Stimulated activated memory B cell treated with anti-CD40 and anti-IgM and Interleukin-4, amounts not matched to agents 10 μg/mL and 1 μg/mL and 100 μg/mL, for 72 hours (primary cell): ENCODE results near the gene LASP1.
"Not testable (repeated sequence)": the region's sequence is repeated elsewhere in the genome, so short reads cannot be mapped to it uniquely, and the experiment has no call there.

Source experiments
- ATAC-seq: fragments of 150-1000 bp; cut with Tn5 transposase; 2 replicates; pipeline ENCODE4 v1.10.0; 2021
- H3K27ac Mint-ChIP-seq: one replicate; pipeline ENCODE4 v1.8.0; 2022; ENCODE audit warnings: mild to moderate bottlenecking, mixed read lengths
- H3K27me3 Mint-ChIP-seq: one replicate; pipeline ENCODE4 v1.8.0; 2022; ENCODE audit warnings: mixed read lengths
- H3K36me3 Mint-ChIP-seq: one replicate; pipeline ENCODE4 v1.8.0; 2022; ENCODE audit warnings: mixed read lengths
- H3K4me1 Mint-ChIP-seq: one replicate; pipeline ENCODE4 v1.8.0; 2022; ENCODE audit warnings: mixed read lengths
- H3K4me3 Mint-ChIP-seq: one replicate; pipeline ENCODE4 v1.8.0; 2022; ENCODE audit warnings: mild to moderate bottlenecking, moderate library complexity, mixed read lengths
- H3K9me3 Mint-ChIP-seq: one replicate; pipeline ENCODE4 v1.8.0; 2022; ENCODE audit warnings: mixed read lengths

The LASP1 gene

DNA sequence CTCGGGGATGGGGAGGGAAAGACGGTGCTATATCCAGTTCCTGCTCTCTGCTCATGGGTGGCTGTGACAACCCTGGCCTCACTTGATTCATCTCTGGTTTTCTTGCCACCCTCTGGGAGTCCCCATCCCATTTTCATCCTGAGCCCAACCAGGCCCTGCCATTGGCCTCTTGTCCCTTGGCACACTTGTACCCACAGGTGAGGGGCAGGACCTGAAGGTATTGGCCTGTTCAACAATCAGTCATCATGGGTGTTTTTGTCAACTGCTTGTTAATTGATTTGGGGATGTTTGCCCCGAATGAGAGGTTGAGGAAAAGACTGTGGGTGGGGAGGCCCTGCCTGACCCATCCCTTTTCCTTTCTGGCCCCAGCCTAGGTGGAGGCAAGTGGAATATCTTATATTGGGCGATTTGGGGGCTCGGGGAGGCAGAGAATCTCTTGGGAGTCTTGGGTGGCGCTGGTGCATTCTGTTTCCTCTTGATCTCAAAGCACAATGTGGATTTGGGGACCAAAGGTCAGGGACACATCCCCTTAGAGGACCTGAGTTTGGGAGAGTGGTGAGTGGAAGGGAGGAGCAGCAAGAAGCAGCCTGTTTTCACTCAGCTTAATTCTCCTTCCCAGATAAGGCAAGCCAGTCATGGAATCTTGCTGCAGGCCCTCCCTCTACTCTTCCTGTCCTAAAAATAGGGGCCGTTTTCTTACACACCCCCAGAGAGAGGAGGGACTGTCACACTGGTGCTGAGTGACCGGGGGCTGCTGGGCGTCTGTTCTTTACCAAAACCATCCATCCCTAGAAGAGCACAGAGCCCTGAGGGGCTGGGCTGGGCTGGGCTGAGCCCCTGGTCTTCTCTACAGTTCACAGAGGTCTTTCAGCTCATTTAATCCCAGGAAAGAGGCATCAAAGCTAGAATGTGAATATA lies 50.8 kb downstream of the LASP1 start:
- Mint-ChIP-seq H3K4me1 (peaks cover 43% of the 10 kb centered on the region), H3K27ac (peak overlapping the region; percentile 76), H3K4me3 (no peak overlapping the region), H3K36me3 (peaks cover 48% of the 10 kb centered on the region), H3K27me3 (no peaks in the 10 kb centered on the region), H3K9me3 (no peaks in the 10 kb centered on the region)
- ATAC-seq = no peak

DNA sequence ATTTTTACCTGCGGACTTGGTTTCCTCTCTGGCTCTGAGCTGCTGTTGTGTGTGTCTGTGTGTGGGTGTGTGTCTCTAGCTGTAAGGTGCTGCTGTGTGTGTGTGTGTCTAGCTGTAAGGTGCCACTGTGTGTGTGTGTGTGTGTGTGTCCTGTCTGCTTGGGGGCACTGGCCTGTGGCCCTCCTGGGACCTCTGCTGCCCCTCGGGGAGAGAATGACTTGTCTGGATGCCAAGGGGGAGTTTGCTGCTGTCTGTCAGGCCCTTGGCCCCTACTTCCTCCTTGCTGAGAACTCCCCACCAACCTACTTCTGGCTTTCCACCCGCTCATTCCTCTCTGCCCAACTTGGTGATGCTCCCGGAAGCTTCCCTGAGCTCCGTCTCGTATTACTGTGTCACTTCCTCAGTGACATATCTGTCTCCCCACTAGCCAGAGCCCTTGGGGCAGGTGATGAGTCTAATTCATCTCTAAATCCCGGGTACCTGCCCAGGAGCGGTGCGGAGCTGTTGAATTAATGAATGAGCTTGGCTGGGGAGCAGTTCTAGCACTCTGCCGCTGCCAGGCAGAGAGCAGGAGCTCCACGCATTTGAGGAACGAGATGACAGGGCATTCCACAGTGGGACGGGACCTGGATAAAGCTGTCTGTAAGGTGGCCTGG lies 52.0 kb downstream of the LASP1 start:
- Mint-ChIP-seq H3K36me3 (peaks cover 36% of the 10 kb centered on the region), H3K4me1 (peaks cover 54% of the 10 kb centered on the region), H3K27ac (peak overlapping the region; percentile 76), H3K9me3 (no peaks in the 10 kb centered on the region), H3K4me3 (no peak overlapping the region), H3K27me3 (no peaks in the 10 kb centered on the region)
- peak; percentile 72 for ATAC-seq

DNA sequence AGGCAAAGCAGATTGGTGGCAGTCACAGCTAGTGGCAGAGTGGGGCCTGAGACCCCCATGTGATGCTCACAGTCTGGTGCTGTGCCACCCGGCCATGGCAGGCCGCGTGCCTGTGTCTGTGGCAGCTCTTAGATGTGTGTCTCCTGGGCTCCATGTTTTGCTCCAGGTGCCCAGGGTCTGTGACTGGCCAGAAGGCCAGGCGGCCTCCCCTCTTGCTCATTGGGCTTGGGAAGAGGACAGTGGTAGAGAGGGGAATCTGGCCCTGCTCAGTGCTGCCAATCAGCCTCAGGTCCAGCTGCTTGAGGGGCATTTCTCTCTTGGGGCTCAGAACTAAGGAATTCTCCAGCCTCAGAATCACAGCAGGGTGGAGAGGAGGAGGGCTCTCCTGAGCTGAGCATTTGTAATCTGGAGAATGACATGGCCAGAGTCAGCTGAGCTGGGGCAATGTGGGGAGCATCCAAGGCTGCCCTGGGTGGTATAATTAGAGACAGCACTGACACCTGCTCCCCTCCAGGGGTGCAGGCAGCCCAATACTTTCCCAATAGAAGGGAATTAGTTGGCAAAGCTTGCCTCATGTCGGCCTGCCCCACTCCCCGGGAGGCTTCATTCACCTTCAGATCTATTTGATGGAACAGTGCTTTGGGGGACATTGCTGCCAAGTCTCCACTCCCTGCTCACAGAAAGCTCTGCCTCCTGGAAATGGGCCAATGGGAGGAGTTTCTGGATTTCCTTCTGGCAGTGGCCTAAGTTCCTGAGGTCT lies 52.9 kb downstream of the LASP1 start:
- Mint-ChIP-seq H3K4me3 (no peak overlapping the region), H3K4me1 (peaks cover 56% of the 10 kb centered on the region), H3K27me3 (no peaks in the 10 kb centered on the region), H3K9me3 (no peaks in the 10 kb centered on the region), H3K27ac (peak overlapping the region; percentile 76), H3K36me3 (peaks cover 32% of the 10 kb centered on the region)
- ATAC-seq = no peak

DNA sequence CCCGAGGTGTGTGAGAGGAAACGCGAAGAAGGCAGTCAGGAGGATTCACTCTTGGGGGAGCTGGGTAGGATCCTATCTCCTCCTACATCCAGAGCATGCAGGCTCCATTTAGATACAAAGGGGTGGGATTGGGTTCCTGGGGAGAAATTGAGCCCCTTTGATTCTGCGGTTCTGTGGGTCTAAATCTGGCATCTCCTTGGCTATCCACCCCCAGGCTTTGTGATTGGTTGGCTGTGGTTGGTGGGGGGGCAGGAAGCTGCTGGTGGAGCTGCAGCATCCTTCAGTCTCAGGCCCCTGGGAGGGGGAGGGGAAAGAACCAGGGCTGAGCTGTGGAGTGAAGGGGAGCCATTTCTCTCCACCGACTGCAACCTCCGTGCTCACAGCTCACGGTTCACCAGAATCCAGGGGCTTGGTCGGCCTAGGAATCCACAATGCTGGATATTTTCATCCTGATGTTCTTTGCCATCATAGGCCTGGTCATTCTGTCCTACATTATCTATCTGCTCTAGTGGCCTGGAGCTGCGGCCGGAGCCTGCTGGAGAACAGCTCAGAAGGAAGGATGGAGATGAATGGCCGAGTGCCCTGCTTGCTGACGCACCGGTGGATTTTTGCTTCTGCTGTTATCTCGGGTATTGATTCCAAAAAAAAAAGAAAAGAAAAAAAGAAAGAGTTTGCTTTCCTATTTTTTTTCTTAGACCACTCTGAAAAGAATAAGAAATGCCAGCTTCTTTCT lies 55.6 kb downstream of the LASP1 start, which contains the start of gene LASP1NB:
LASP1NB (plus strand) TSS at position 352 of the 733 bp plus-strand sequence.
- ATAC-seq = no peak
- H3K9me3 Mint-ChIP-seq = no peaks in the 10 kb centered on the region
- no peaks in the 10 kb centered on the region for H3K27me3 Mint-ChIP-seq
- H3K4me1 Mint-ChIP-seq = peaks cover 39% of the 10 kb centered on the region
- peaks cover 8% of the 10 kb centered on the region for H3K36me3 Mint-ChIP-seq
- H3K4me3 Mint-ChIP-seq = no peak within 1 kb of the TSS
- peak within 1 kb of the TSS; percentile 23 for H3K27ac Mint-ChIP-seq

DNA sequence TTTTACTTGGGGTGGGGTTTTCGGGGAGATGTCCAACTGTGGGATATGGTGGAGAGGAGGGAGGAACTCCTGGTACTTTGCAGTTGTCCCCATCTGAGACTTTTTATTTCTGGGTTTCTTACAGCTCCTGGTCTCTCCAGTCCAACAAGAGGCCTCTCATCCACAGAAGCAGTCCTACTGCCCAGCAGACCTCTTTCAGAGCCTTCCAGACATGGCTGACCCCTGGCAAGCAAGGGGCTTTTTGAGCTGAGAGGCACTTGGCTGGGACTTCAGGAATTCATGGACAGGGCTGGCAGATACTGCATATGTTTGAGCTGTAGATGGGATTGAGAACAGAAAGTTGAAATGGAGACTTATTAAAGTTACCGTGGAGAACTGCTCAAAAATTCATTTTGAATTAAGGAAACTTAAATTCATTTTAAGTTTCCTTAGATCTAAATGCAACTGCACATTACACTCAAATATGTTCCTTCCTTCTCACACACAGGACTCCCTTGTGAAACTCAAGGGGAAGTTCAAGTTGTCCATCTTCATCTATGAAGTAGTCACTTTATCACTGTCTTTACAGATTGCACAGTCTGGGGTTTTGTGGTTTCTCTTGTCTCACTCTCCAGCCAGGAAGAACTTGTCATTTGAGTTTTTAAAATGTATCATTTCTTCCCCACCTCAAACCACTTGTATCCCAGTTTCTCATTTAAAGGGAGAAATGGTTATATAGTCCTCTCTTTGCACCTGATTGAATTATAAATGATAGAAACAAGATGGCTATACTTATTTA lies 56.6 kb downstream of the LASP1 start:
- Mint-ChIP-seq H3K9me3 (no peaks in the 10 kb centered on the region), H3K4me1 (peaks cover 28% of the 10 kb centered on the region), H3K27me3 (no peaks in the 10 kb centered on the region), H3K4me3 (no peak overlapping the region), H3K27ac (peak overlapping the region; percentile 23), H3K36me3 (peaks cover 5% of the 10 kb centered on the region)
- ATAC-seq = peak; percentile 83

DNA sequence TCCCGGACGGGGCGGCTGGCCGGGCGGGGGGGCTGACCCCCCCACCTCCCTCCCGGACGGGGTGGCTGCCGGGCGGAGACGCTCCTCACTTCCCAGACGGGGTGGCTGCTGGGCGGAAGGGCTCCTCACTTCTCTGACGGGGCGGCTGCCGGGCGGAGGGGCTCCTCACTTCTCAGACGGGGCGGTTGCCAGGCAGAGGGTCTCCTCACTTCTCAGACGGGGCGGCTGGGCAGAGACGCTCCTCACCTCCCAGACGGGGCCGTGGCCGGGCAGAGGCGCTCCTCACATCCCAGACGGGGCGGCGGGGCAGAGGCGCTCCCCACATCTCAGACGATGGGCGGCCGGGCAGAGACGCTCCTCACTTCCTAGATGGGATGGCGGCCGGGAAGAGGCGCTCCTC lies 60.9 kb downstream of the LASP1 start:
- not testable (repeated sequence) for H3K27me3 Mint-ChIP-seq, H3K4me3 Mint-ChIP-seq, ATAC-seq, H3K27ac Mint-ChIP-seq, H3K9me3 Mint-ChIP-seq, H3K36me3 Mint-ChIP-seq
- H3K4me1 Mint-ChIP-seq = peaks cover 13% of the 10 kb centered on the region

DNA sequence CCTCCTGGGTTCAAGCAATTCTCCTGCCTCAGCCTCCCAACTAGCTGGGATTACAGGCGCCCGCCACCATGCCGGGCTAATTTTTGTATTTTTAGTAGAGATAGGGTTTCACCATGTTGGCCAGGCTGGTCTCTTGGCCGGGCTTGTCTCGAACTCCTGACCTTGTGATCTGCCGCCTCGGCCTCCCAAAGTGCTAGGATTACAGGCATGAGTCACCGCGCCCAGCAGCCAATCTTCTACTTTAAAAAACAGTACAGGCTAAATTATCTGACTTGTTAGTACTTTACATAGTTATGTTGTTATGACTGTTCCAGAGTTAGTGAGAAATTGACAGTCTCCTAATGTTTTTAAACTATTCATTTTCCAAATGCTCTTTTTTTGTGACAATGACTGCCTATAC lies 64.1 kb downstream of the LASP1 start:
- not testable (repeated sequence) for H3K4me1 Mint-ChIP-seq, ATAC-seq, H3K4me3 Mint-ChIP-seq, H3K36me3 Mint-ChIP-seq, H3K27me3 Mint-ChIP-seq, H3K27ac Mint-ChIP-seq, H3K9me3 Mint-ChIP-seq

DNA sequence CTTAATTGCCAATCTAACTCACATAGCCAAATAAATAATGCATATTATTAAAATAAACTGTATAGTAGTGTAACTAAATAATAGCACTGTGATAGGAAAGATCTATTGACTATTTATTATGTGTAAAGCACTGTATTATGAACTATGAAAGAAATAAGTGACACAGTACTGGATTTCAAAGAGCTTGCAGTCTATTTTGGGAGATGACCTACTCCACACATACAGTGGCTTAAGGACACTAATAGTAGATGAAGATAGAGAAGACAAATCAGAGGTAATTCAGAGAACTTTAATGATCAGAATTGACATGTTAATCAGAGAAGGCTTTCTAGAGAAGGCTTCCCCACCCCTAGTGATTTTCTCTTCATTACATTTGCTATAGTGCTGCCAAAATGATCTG lies 70.1 kb downstream of the LASP1 start:
- Mint-ChIP-seq H3K9me3 (no peaks in the 10 kb centered on the region), H3K27me3 (no peaks in the 10 kb centered on the region), H3K36me3 (no peaks in the 10 kb centered on the region), H3K4me1 (peaks cover 5% of the 10 kb centered on the region), H3K27ac (no peak overlapping the region), H3K4me3 (no peak overlapping the region)
- no peak for ATAC-seq

DNA sequence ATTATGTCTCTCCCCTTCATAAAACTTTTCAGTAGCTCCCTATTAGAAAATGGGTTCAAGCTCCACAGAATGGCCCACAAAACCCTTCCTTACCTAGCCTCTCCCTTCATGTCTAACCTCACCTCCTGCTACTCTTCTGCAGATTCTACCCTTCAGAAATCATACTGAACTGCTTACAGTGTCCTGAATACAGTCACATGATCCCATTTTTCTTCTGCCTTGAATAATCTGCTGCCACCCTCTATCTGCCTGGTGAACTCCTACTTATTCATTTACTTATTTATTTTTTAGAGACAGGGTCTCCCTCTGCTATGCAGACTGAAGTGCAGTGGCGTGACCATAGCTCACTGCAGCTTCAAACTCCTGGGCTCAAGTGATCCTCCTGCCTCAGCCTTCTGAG lies 70.5 kb downstream of the LASP1 start:
- no peak for ATAC-seq
- peaks cover 5% of the 10 kb centered on the region for H3K4me1 Mint-ChIP-seq
- H3K9me3 Mint-ChIP-seq = no peaks in the 10 kb centered on the region
- no peaks in the 10 kb centered on the region for H3K36me3 Mint-ChIP-seq
- H3K4me3 Mint-ChIP-seq = no peak overlapping the region
- H3K27me3 Mint-ChIP-seq = no peaks in the 10 kb centered on the region
- no peak overlapping the region for H3K27ac Mint-ChIP-seq

DNA sequence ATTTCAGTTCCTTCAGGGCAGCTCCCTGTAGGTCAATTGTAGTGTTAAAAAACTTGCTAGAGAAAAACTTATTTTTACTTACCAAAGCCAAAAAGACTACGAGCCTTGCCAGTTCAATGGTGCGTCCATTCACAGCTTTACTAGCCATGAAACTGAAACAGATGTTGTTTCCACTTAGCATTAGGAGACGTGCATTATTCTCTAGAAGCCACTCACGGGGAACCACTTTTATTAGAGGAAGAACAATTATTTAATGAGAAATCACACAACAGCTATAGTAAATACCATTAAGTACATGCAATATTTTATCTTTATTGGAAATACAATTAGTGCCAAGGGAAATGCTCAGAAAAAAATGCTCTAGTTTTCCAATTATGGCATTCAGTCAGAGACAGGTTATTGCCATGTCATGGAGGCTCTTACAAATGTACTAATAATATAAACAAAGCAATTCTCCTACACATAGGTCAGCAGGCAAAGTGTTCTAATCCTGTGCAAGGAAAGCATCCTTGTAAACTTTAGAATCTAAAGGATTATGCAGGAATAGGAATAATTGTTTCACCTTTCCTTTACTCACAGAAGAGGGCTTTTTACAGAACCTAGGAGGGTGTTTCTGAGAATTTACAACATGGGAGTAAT lies 73.0 kb downstream of the LASP1 start:
- peak; percentile 66 for ATAC-seq
- no peaks in the 10 kb centered on the region for H3K36me3 Mint-ChIP-seq
- H3K27me3 Mint-ChIP-seq = no peaks in the 10 kb centered on the region
- no peaks in the 10 kb centered on the region for H3K9me3 Mint-ChIP-seq
- peak overlapping the region; percentile 54 for H3K27ac Mint-ChIP-seq
- H3K4me1 Mint-ChIP-seq = peaks cover 5% of the 10 kb centered on the region
- H3K4me3 Mint-ChIP-seq = peak overlapping the region; percentile 2

DNA sequence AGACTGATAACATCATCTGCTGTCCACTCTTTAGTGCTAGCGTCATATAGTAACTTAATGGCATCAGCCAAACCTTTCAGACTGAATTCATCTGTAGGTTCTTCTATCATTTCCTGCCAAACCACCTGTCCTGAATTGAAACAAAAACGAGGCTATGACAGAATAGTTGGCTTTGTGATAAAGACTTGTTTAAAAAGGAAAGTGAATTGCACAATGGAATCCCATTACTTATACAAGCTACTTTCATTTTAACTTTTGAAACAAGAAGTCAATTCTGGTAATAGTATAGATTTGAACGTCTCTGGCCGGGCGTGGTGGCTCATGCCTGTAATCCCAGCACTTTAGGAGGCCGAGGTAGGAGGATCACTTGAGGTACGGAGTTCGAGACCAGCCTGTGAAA lies 73.7 kb downstream of the LASP1 start:
- H3K9me3 Mint-ChIP-seq = no peaks in the 10 kb centered on the region
- H3K4me3 Mint-ChIP-seq = no peak overlapping the region
- ATAC-seq = no peak
- no peak overlapping the region for H3K27ac Mint-ChIP-seq
- H3K4me1 Mint-ChIP-seq = peaks cover 5% of the 10 kb centered on the region
- no peaks in the 10 kb centered on the region for H3K27me3 Mint-ChIP-seq
- H3K36me3 Mint-ChIP-seq = no peaks in the 10 kb centered on the region

DNA sequence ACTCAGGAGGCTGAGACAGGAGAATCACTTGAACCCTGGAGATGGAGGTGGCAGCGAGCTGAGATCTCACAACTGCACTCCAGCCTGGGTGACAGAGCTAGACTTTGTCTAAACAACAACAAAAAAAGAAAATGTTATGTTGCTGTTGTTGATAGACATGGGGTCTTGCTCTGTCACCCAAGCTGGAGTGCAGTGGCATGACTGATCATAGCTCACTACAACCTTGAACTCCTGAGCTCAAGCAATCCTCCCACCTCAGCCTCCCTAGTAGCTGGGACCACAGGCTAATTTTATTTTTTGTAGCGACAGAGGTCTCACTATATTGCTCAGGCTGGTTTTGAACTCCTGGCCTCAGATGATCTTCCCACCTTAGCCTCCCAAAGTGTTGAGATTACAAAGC lies 77.3 kb downstream of the LASP1 start:
- ATAC-seq = no peak
- Mint-ChIP-seq H3K27ac (no peak overlapping the region), H3K4me1 (peaks cover 5% of the 10 kb centered on the region), H3K4me3 (no peak overlapping the region), H3K36me3 (no peaks in the 10 kb centered on the region), H3K27me3 (no peaks in the 10 kb centered on the region), H3K9me3 (no peaks in the 10 kb centered on the region)

DNA sequence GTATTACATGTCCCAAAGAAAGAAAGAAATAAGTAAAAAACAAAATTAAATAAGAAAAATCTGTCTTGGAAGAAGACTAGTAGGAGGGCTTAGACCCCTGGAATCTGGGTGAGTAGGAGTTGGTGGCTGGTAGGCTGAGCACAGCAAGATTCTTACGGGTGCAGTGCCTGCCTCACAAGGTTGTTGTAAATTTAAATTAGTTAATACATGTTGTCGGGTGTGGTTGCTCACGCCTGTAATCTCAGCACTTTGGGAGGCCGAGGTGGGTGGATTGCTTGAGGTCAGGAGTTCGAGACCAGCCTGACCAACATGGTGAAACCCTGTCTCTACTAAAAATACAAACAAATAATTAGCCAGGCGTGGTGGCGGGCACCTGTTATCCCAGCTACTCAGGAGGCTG lies 83.9 kb downstream of the LASP1 start:
- not testable (repeated sequence) for H3K9me3 Mint-ChIP-seq

DNA sequence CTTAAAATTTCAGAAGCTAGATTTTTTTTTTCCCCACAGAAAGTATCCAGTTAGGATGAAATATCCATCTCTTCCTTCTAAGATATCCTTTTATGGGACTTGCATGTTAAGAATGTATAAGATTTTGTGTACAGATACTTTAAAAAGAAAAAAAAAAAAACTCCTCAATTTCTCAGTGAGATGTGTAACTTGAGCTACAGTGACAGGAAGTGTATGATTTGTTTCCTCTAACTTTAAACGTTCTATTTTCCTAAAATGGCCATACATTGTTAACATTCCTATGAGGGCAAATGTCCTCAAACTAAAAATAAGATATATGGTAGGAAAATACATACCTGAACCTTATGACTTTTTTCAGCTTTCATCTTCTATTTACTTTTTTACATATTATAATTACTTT lies 88.5 kb downstream of the LASP1 start:
- Mint-ChIP-seq H3K27ac (no peak overlapping the region), H3K27me3 (no peaks in the 10 kb centered on the region), H3K9me3 (no peaks in the 10 kb centered on the region), H3K36me3 (no peaks in the 10 kb centered on the region), H3K4me3 (no peak overlapping the region), H3K4me1 (no peaks in the 10 kb centered on the region)
- ATAC-seq = no peak

More for the DNA sequence above, 83.9 kb downstream of the LASP1 start:
- not testable (repeated sequence) for H3K4me1 Mint-ChIP-seq, H3K27me3 Mint-ChIP-seq, H3K36me3 Mint-ChIP-seq, H3K4me3 Mint-ChIP-seq, H3K27ac Mint-ChIP-seq, ATAC-seq
